Ecto neural progenitor cell (in vitro differentiated cells): Measurements from ENCODE around the gene PLCL1.

ENCODE experiments used
- DNase-seq: peaks from one replicate; pipeline ENCODE4 v3.0.0-alpha.2; 2018; ENCODE audit warnings: low spot score

PLCL1 gene

GRCh38 chr2:197954328-197954727 lies 149.9 kb downstream of the PLCL1 start:
- no peak for DNase-seq

- no peak for DNase-seq
These were observed 154.3 kb downstream of the PLCL1 start for GRCh38 chr2:197958592-197959150.

GRCh38 chr2:197959383-197959782 lies 155.0 kb downstream of the PLCL1 start:
- no peak for DNase-seq

- no peak for DNase-seq
These were observed 156.4 kb downstream of the PLCL1 start for GRCh38 chr2:197960786-197961185.

- no peak for DNase-seq
These were observed 160.3 kb downstream of the PLCL1 start for GRCh38 chr2:197964720-197965119.

GRCh38 chr2:197965756-197966155 lies 161.4 kb downstream of the PLCL1 start:
- no peak for DNase-seq

GRCh38 chr2:197969391-197969893 lies 165.0 kb downstream of the PLCL1 start:
- DNase-seq = no peak

- DNase-seq = no peak
These were observed 167.7 kb downstream of the PLCL1 start for GRCh38 chr2:197972061-197972460.

- no peak for DNase-seq
These were observed 168.2 kb downstream of the PLCL1 start for GRCh38 chr2:197972587-197972986.

GRCh38 chr2:197973772-197974171 lies 169.4 kb downstream of the PLCL1 start:
- DNase-seq = no peak

GRCh38 chr2:197975931-197976519 lies 171.6 kb downstream of the PLCL1 start:
- DNase-seq = no peak

GRCh38 chr2:197978971-197979370 lies 174.6 kb downstream of the PLCL1 start:
- no peak for DNase-seq

- no peak for DNase-seq
These were observed 178.2 kb downstream of the PLCL1 start for GRCh38 chr2:197982565-197982964.

GRCh38 chr2:197985029-197985638 lies 180.7 kb downstream of the PLCL1 start:
- DNase-seq = no peak

GRCh38 chr2:197986977-197987376 lies 182.6 kb downstream of the PLCL1 start:
- DNase-seq = no peak

GRCh38 chr2:197990356-197990755 lies 186.0 kb downstream of the PLCL1 start:
- no peak for DNase-seq

- no peak for DNase-seq
These were observed 188.2 kb downstream of the PLCL1 start for GRCh38 chr2:197992482-197993133.

GRCh38 chr2:197993363-197993762 lies 189.0 kb downstream of the PLCL1 start:
- no peak for DNase-seq

- DNase-seq = no peak
These were observed 189.4 kb downstream of the PLCL1 start for GRCh38 chr2:197993830-197994229.

- no peak for DNase-seq
These were observed 190.4 kb downstream of the PLCL1 start for GRCh38 chr2:197994751-197995150.

GRCh38 chr2:197996583-197996982 lies 192.2 kb downstream of the PLCL1 start:
- no peak for DNase-seq

- DNase-seq = no peak
These were observed 192.7 kb downstream of the PLCL1 start for GRCh38 chr2:197997083-197997541.

- no peak for DNase-seq
These were observed 194.3 kb downstream of the PLCL1 start for GRCh38 chr2:197998702-197999101.
